ENCODE measurements around the gene CD74.
A peak's percentile ranks its signal among the peaks of the same experiment; 100 is the strongest.

CD74 gene

GRCh38 chr5:150357326-150358260 lies 55.1 kb downstream of the CD74 start, which contains the start of gene TCOF1:
TSS of gene TCOF1 (plus strand) at chr5:150357697. CDS start at chr5:150357747, 50 bp downstream.
- peak; percentile 98 for DNase-seq

DNA sequence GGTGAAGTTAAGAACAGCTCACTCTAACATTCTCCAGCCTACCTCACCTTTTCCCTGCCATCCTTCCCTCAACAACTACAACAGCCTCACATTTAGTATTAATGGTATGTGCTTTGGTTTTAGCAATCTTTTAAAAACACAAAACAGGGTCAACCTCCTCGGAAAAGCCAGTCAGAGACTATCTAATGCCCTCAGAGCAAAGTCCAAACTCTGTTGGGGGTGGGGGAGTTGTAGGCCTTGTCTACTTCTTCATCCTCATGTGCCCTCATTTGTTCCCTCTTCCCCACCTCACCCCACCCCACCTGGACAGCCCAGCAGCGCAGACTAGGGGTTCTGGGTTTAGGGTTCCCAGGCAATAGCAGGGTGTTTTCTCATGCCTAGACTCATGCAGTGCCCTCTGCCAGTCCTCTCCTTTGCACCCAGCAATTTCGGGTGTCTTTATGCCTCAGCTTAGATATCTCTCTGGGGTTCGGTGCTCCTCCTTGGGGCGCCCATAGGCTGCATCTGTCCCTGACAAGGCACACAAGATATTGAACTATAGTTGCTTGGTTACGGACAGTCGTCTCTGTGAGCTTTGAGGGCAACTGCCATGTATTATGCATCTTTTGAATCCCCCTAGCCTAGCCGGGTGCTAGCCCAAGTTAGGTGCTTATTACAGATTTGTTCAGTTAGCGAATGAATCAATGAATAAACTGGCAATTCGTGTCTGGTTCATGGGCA lies 56.0 kb downstream of the CD74 start:
- no peak for DNase-seq

DNA sequence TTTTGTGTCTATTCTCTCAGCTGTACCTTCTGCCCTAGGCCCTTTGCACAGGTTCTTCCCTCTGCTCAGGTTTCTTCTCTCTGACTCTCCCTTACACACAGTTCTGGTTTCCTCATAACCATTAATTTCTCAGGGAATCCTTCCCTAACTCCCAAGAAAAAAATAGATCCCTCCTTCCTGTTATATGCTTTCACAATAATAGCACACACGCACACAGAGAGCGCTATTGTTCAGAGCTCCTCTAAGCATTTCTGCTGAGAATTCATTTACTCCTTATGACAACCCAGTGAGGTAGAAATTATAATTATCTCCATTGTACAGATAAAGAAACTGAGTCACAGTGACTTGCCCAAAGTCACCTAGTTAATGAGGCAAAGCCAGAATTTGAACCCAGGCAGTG lies 56.9 kb downstream of the CD74 start:
- no peak for DNase-seq

GRCh38 chr5:150353032-150353675 lies 59.6 kb downstream of the CD74 start:
- DNase-seq = no peak

DNA sequence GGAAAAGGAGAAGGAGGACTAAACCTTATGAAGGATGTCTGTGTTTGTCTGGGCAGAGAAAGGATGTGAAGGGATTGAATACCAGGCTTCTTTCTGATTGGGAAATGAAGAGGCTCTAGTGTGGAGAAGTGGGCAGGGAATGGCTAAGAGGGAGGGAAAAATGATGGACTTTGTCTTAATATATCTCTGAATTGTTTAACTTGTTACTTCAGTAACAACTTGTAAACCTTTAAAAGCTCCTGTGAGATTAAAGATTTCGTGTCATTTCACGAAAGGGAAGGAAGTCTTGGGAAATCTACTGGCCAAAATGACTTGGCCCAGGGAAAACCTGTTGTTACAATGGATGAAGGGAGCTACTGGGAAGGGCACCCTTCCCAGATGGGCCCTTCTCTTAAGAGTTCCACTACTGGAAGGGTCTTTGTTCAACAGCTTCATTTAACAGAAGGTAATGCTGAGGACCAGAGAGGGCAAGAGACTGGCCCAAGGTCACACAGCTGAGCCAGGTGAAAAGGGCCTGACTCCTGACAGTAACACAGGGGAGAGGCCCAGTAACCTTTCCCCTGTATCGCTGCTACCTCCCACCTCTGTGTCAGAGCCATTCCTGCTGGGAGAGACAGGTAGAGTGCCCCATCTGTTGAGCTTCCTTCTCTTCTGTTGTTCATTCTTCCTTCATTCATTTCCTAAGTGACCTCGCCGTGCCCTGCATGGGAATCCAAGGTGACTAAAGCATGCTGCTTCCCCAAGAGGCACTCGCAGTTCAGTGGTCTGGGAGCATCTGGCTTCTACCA lies 60.3 kb downstream of the CD74 start:
- DNase-seq = no peak

All from activated CD4-positive, alpha-beta T cell treated with anti-CD3 and anti-CD28 coated beads, Interleukin-10, Interleukin-2, amounts not matched to agents 100 ng/mL and 50 ng/mL, durations not matched to agents 16 hours and 8 hours (primary cell).